Heart left ventricle (tissue), 16 donors: Measurements from ENCODE around the gene UBE2Q2. TPM values are rescaled to one million over a fixed set of nuclear protein-coding genes. Genes with fewer than 3 reads are reported as not detected.

Experiments used
- ATAC-seq, 4 donors: fragments of 200-7000 bp; cut with Tn5 transposase; one replicate each; pipeline ENCODE4 v1.9.1; 2020 to 2022; ENCODE audit warnings: moderate library complexity in 4 of 4, mild to moderate bottlenecking in 3 of 4, moderate number of reproducible peaks in 1 of 4
- DNase-seq, 5 donors: peaks; one replicate each; pipeline ENCODE4 v3.0.0-alpha.2; 2020
- H3K27ac ChIP-seq, 12 donors: fragments of 200-600 bp; sonication (generic) in 4 of 12; one replicate each; pipeline versions ENCODE4 v1.5.0 to v1.8.0; 2016 to 2022; ENCODE audit warnings: mild to moderate bottlenecking in 2 of 12
- H3K27me3 ChIP-seq, 9 donors: fragments of 200-600 bp; sonication (generic) in 2 of 9; one replicate each; pipeline versions ENCODE4 v1.5.1 to v1.8.0; 2016 to 2022; ENCODE audit warnings: mild to moderate bottlenecking in 3 of 9
- H3K36me3 ChIP-seq, 9 donors: fragments of 200-600 bp; sonication (generic) in 2 of 9; one replicate each; pipeline versions ENCODE4 v1.5.0 to v1.8.0; 2018 to 2022; ENCODE audit warnings: mild to moderate bottlenecking in 2 of 9
- H3K4me1 ChIP-seq, 12 donors: fragments of 200-600 bp; sonication (generic) in 4 of 12; one replicate each; pipeline versions ENCODE4 v1.5.0 to v1.8.0; 2016 to 2022; ENCODE audit warnings: mild to moderate bottlenecking in 3 of 12
- H3K4me3 ChIP-seq, 12 donors: fragments of 200-600 bp; sonication (generic) in 4 of 12; one replicate each; pipeline versions ENCODE4 v1.5.0 to v1.8.0; 2017 to 2022; ENCODE audit warnings: mild to moderate bottlenecking in 9 of 12, moderate library complexity in 4 of 12
- H3K9me3 ChIP-seq, 12 donors: fragments of 200-600 bp; sonication (generic) in 4 of 12; one replicate each; pipeline versions ENCODE4 v1.5.0 to v1.8.0; 2016 to 2022; ENCODE audit warnings: mild to moderate bottlenecking in 1 of 12
- CTCF ChIP-seq, 12 donors: fragments of 200-600 bp; sonication (generic) in 4 of 12; IDR thresholded peaks; one replicate each; pipeline versions ENCODE4 v1.5.0 to v1.8.0; 2018 to 2022; ENCODE audit warnings: antibody characterized with exemption in 12 of 12, mild to moderate bottlenecking in 5 of 12
- POLR2A ChIP-seq, 2 donors: fragments of 450-650 bp; IDR thresholded peaks; one replicate each; pipeline ENCODE4 v1.6.1; 2017; ENCODE audit warnings: antibody characterized with exemption in 2 of 2, mild to moderate bottlenecking in 2 of 2, moderate library complexity in 2 of 2
- WGBS, 4 donors: extraction: QIAGEN DNeasy Blood & Tissue Kit in 2 of 4; methylation state at CpG; one replicate each; pipeline versions ENCODE4 v1.1.5 to v1.1.7; 2013 to 2018; 5-methylcytosine and 5-hydroxymethylcytosine counted together
- intact Hi-C, 10 donors: fragments of 100-400 bp; cut with DNase I; formaldehyde crosslinking; loops; one replicate each; pipeline versions ENCODE4 v1.11.1 to v1.14.2; 2022
- polyA plus RNA-seq, 2 donors: library from polyadenylated mRNA; stranded (reverse); fragments of 200-250 nt; gene quantifications; one replicate each; pipeline ENCODE4 v1.2.3, GENCODE V29; 2013
- total RNA-seq, 9 donors: library from RNA; depleted of rRNA in 2 of 9; stranded (reverse); fragments of >200 nt in 2 of 9; fragmentation: NEBNext Ultra II Directional in 3 of 9; extraction: Animal tissue kit (Norgen Biotek cat#: 25700) in 3 of 9; gene quantifications; one replicate each; pipeline versions ENCODE4 v1.1.0 to v1.2.4, GENCODE V29; 2016 to 2023
- donor health status: ischemic (EF 13 %, LVEDD 7.1; RV severe dilation, severe dysfunction).
- donor health status: healthy with polysubstance abuse.
- donor health status: DM: no; HTN: yes; CAD: no.
- donor health status: DM: no; HTN: no; CAD: no.
- donor health status: ischemic (EF 25% LVEDD 6.9; RV normal size, moderate dysfunction).
- donor health status: ischemic (EF 25% LVEDD 5.7; RV mildly dilated, moderate dysfunction).
- donor health status: healthy.
- donor health status: DM: yes; HTN: yes; CAD: no.
- donor health status: ischemic (EF 35%, LVEDD 5.7; RV mildly dilated, moderate dysfunction).
- donor health status: nonischemic (EF 11% LVEDD 7.7; RV severe dilation, severe dysfunction).
- donor health status: DM: yes; HTN: yes; CAD: no.
- donor health status: PGD.
- donor health status: ischemic (EF 29% LVEDD 5.4; RV normal size, mild dysfunction).
- donor health status: nonischemic (EF 23%, LVEDD 6.1; RV moderate dilation, normal function).

Gene UBE2Q2
- total and polyA plus RNA-seq, 11 donors: 13.6 to 39.4 (median 28.4) TPM

GRCh38 chr15:75943713-75944215 lies 100.5 kb downstream of the UBE2Q2 start:
- 49 to 69% (median 62%) methylated on average over 1 of the region's 1 CpG for WGBS, 4 donors
- TF ChIP-seq POLR2A (IDR thresholded peaks at IDR 0.05): no peak
- TF ChIP-seq CTCF (IDR thresholded peaks at IDR 0.05): no peak
- Histone ChIP-seq H3K36me3 (no peaks in the 10 kb centered on the region), H3K27me3 (peaks cover 0 to 24% (median 0%) of the 10 kb centered on the region in 9 donors), H3K4me1 (no peaks in the 10 kb centered on the region), H3K27ac (no peak overlapping the region), H3K9me3 (peaks cover 0 to 9% (median 0%) of the 10 kb centered on the region in 12 donors), H3K4me3 (no peak overlapping the region)
- DNase-seq (no peak), ATAC-seq (no peak)
- intact Hi-C loops: no loop called here

GRCh38 chr15:75945953-75946352 lies 102.7 kb downstream of the UBE2Q2 start:
- Histone ChIP-seq H3K4me3 (no peak overlapping the region), H3K9me3 (peaks cover 0 to under 1% (median 0%) of the 10 kb centered on the region in 12 donors), H3K27ac (no peak overlapping the region), H3K27me3 (peaks cover 0 to 28% (median 0%) of the 10 kb centered on the region in 9 donors), H3K4me1 (no peaks in the 10 kb centered on the region), H3K36me3 (no peaks in the 10 kb centered on the region)
- TF ChIP-seq POLR2A (IDR thresholded peaks at IDR 0.05) (no peak), CTCF (IDR thresholded peaks at IDR 0.05) (no peak)
- ATAC-seq: no peak
- 74 to 79% (median 77%) methylated on average over 4 of the region's 4 CpGs for WGBS, 4 donors
- intact Hi-C loops: no loop called here
- DNase-seq: no peak

- DNase-seq (no peak), ATAC-seq (no peak)
- Histone ChIP-seq H3K4me1 (no peaks in the 10 kb centered on the region), H3K36me3 (no peaks in the 10 kb centered on the region), H3K9me3 (no peaks in the 10 kb centered on the region), H3K27ac (no peak overlapping the region), H3K27me3 (peaks cover 0 to 35% (median 0%) of the 10 kb centered on the region in 9 donors), H3K4me3 (no peak overlapping the region)
- intact Hi-C loops: no loop called here
- WGBS, 4 donors: 60 to 67% (median 63%) methylated on average over 1 of the region's 1 CpG
- TF ChIP-seq CTCF (IDR thresholded peaks at IDR 0.05) (no peak), POLR2A (IDR thresholded peaks at IDR 0.05) (no peak)
Measured at GRCh38 chr15:75947092-75947491, 103.8 kb downstream of the UBE2Q2 start.

- TF ChIP-seq POLR2A (IDR thresholded peaks at IDR 0.05): no peak
- no peak for TF ChIP-seq CTCF (IDR thresholded peaks at IDR 0.05)
- Histone ChIP-seq H3K27ac (no peak overlapping the region), H3K27me3 (peaks cover 0 to 35% (median 0%) of the 10 kb centered on the region in 9 donors), H3K4me3 (no peak overlapping the region), H3K36me3 (no peaks in the 10 kb centered on the region), H3K4me1 (no peaks in the 10 kb centered on the region), H3K9me3 (no peaks in the 10 kb centered on the region)
- 78 to 84% (median 83%) methylated on average over 8 of the region's 8 CpGs for WGBS, 4 donors
- ATAC-seq (no peak), DNase-seq (no peak)
- intact Hi-C loops: no loop called here
Measured at GRCh38 chr15:75948761-75949296, 105.6 kb downstream of the UBE2Q2 start.

Other genes starting within 250 kb of the UBE2Q2 start
- gene SNUPN, start 217.7 kb upstream of the UBE2Q2 start, total RNA-seq: 10 to 100 TPM; 13.2 to 21.6 (median 14.5) TPM
- gene SNUPN, start 217.7 kb upstream of the UBE2Q2 start, polyA plus RNA-seq: 10 to 100 TPM; 14.1 to 15.5 TPM
- gene IMP3, start 203.2 kb upstream of the UBE2Q2 start, total RNA-seq: 100 to 1,000 TPM in 2 of 9 donors, 10 to 100 TPM in 7; 37.1 to 151 (median 44.5) TPM
- gene IMP3, start 203.2 kb upstream of the UBE2Q2 start, polyA plus RNA-seq: 10 to 100 TPM; 38.4 to 88.1 TPM
- 10 to 100 TPM in 6 of 9 donors, 1 to 10 TPM in 3; 8.3 to 20.9 (median 11.6) TPM for gene SNX33, start 195.5 kb upstream of the UBE2Q2 start, total RNA-seq
- gene SNX33, start 195.5 kb upstream of the UBE2Q2 start, polyA plus RNA-seq: 1 to 10 TPM; 7.7 to 9.2 TPM
- gene CSPG4, start 130.6 kb upstream of the UBE2Q2 start, total RNA-seq: 10 to 100 TPM in 8 of 9 donors, 1 to 10 TPM in 1; 9.0 to 46.9 (median 18.8) TPM
- 10 to 100 TPM in 1 of 2 donors, 1 to 10 TPM in 1; 8.5 to 13.9 TPM for gene CSPG4, start 130.6 kb upstream of the UBE2Q2 start, polyA plus RNA-seq
- gene FBXO22, start 60.4 kb downstream of the UBE2Q2 start, total RNA-seq: 10 to 100 TPM in 8 of 9 donors, 1 to 10 TPM in 1; 6.8 to 24.9 (median 19.7) TPM
- gene FBXO22, start 60.4 kb downstream of the UBE2Q2 start, polyA plus RNA-seq: 10 to 100 TPM in 1 of 2 donors, 1 to 10 TPM in 1; 6.1 to 20.2 TPM
- gene NRG4, start 169.0 kb downstream of the UBE2Q2 start, total RNA-seq: 1 to 10 TPM in 1 of 9 donors, not detected in 8; 1.1 TPM
- gene NRG4, start 169.0 kb downstream of the UBE2Q2 start, polyA plus RNA-seq: not detected
- under 1 TPM in 4 of 9 donors, not detected in 5; 0.15 to 0.38 (median 0.32) TPM for gene TMEM266, start 216.5 kb downstream of the UBE2Q2 start, total RNA-seq
- gene TMEM266, start 216.5 kb downstream of the UBE2Q2 start, polyA plus RNA-seq: under 1 TPM in 1 of 2 donors, not detected in 1; 0.03 TPM